GM21529 (cell line): ENCODE results near the gene BTG1.

Source experiments
- ATAC-seq: cut with Tn5 transposase; IDR thresholded peaks from one replicate; pipeline ENCODE4 v1.9.1; 2021; ENCODE audit not compliant: unreplicated experiment

The BTG1 gene, protein sequence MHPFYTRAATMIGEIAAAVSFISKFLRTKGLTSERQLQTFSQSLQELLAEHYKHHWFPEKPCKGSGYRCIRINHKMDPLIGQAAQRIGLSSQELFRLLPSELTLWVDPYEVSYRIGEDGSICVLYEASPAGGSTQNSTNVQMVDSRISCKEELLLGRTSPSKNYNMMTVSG

DNA sequence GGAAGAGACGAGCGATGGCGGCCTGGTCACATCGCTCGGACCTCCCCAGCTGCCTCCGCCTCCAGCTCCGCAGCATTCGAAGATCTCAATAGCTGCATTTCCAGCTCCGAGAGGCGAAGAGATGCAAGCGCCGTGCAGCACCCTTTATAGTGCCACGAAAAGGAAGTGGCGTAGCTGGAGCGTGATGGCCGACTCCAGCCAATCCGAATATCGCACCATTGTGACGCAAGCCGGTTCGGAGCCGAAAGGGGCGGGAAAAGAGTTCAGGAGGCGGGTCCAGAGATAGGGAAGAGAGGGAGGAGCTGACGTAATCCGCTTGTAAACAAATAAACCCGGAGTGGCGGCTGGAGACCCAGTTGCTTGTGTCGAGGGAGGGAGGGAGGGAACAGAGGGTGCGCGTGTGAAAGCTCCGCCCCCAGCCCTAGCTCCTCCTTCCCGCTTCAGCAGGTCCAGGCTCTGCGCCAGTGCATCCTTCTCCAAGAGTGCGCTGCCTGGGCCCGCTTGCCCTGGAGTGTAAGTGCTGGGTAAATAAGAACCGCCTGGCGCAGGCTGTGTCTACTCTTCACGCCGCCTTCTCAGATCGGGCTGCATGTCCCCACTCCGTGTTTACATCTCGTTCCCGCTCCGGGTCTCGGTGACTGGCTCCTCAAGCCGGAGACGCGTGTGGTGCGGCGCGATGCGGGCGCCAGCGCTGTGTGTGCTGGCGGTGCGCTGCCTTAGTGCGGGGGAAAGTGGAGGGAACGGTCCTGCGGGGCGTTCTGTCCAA is at the start of gene BTG1:
Gene BTG1, minus strand, starts transcription at position 116 of the 766 bp plus-strand sequence. CDS start 311 bp downstream, outside the sequence.
- ATAC-seq: peak; percentile 68

DNA sequence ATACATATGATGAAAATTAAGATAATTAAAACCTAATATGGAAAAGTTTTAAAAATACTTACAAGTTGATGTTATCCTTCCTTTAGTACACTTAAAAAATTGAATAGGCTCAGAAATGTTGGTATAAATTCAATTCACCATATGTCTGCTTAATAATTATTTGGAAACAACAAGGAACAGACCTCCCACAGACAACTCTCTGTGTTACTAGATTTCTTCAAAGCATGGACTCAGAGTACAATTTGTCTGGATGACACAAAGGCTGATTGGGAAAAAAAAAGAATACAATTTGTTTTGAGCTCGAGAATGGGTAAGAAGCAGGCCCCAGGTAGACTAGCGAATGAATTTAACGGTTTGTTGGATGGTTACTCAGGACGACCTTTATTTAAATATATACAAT is 48.9 kb upstream of the BTG1 start:
- ATAC-seq: no peak

DNA sequence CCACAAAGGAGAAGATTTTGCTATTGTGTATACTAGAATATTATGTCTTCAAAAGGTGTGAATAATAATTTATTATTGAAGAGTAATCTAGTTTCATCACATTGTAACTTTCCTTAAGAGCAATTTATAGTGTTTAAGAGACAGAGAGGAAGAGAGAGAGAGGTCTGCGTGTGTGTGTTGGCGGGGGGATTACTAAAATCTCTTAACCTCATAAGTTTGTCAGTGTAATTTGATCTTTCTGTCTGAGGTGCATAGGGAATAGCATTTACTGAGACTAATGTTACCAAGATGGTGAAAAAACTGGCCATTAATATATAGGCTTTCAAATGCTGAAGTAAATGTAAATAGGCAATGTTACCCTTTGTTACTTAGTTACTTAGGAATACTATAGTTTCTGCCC is 48.2 kb upstream of the BTG1 start:
- no peak for ATAC-seq

DNA sequence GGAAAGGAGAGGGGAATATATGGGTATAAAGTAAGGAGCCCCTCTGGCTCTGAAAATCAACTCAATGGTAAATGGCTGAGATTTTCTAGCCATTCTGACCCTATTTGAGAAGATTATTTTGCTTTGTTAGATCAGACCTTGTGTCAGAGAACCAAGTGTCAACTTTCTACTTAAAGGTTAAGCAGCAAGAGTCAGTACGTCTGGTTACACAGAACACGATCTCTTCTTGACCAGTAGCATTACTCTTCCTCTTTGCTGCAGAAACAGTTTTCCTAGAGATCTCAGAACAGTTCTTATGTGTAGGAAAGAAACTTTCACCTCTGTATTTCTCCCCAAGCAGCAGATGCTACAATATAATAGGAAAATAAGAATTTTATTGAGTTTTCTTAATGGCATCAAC is 47.4 kb upstream of the BTG1 start:
- no peak for ATAC-seq

DNA sequence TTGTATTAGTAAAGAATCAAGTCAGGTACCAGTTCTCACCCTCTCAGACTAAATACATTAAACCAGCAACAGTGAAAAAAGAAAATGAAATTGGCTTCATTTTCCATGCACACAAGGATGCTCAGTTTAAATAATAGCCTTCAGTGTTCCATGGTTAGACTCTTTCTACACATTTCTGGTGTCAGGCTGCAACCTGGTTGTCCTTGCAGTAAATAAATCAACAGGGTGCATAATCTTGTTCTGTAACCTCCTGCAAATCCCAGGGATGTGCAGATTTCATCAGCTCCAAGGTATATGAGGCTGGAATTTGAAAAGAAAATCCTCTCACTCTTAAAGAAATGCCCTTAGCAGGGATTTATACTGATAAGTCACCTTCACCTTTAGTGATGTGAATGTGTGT is 46.7 kb upstream of the BTG1 start:
- no peak for ATAC-seq

DNA sequence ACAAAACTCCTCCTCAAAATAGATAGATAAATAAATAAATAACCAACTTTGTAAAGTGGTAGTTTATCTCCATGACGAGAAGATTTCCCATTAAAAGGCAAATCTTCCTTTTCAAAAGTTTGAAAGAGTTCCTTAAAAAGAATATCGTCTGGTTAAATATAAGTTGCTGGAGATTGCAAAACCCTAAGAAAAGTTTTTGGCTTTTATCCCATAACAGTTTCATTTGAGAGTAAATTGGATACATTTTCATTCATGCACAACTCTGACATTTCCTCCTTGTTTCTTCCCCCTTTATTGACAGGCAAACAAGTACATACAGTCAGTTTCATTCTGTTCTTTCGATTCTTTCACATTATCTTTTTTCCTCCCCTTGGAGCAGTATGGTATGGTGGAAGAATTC is 45.4 kb upstream of the BTG1 start:
- ATAC-seq: no peak

DNA sequence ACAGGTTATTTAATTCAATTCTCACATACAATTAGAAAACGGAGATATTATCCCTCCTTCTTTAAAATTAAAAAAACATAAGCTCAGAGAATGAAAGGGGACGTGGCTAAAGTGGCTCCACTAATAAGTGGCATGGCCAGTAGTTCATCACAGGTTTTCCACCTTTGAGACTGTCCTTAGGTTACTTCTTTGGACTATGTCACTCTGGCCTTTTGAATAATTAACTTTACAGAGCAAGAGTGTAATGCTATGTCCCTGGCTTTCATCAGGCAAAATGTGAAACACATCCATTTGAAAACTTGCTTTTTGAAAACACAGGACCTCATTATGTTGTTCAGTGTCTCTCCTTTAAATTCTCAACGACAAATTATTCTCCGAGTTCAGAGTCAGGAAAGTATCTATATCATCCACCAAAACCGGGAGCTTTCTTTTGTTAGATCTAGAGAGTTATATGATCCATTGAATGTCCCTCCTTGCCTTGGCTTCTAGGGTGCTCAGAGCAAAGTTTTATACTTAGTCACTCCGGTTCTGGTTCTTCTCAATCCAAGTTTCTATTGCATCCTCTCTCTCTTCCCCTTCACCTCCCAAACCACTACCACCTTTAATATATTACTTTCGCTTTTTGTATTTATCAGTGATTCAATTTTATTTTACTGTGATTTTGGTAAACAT is 43.0 kb upstream of the BTG1 start:
- no peak for ATAC-seq

DNA sequence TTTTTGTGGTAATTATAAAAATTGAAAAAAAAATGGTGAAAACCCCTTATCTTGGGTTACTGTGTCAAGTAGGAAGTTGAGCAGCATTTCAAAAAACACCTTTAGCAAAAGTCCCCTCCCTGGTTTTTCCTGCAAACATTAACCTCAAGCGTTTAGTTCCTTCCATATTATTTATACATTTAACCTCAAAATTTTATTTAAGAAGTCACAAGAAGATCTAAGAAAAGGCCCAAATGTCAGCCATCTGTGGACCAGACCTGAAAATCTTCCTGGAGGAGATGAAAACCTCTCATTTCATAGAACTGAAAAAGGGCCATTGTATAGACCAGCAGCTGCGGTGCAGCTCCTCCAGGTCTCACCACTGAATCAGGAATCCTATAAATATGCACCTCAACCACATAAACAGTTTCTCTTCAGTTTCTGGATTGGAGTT is 40.4 kb upstream of the BTG1 start:
- peak; percentile 40 for ATAC-seq

DNA sequence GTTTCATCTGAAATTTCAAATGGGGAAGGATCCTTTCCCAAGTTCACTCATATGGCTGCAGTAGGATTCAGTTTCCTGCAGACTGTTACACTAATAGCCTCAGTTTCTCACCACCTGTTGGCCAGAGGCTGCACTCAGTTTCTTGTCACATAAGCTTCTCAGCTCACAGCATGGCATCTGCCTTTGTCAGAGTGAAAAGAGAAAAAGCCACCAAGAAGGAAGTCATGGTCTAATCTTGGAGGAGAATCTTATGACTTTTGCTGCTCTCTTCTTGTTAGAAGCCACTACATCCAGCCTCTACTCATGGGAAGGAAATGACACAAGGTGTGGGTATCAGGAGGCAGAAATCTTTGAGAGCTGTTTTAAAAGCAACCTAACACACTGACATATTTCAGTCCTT is 39.4 kb upstream of the BTG1 start:
- peak; percentile 77 for ATAC-seq

DNA sequence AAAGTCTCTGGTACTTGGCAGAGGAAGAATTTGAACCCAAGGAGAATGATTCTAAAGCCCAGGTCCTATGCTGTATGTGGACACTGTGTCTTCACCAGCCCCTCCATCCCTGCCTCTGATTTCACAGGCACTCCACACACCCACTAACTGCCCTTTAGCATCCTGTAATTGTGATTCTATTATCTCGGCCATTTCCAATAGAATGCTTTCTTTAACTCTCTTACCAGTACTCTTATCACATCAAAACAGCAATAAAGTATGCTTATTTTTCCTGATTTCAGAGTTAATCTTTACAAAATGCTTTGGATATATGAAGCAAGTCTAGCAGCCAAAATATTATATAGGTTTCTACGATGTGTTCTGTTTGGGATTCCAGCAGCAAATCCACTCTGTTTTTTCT is 37.9 kb upstream of the BTG1 start:
- ATAC-seq: no peak

DNA sequence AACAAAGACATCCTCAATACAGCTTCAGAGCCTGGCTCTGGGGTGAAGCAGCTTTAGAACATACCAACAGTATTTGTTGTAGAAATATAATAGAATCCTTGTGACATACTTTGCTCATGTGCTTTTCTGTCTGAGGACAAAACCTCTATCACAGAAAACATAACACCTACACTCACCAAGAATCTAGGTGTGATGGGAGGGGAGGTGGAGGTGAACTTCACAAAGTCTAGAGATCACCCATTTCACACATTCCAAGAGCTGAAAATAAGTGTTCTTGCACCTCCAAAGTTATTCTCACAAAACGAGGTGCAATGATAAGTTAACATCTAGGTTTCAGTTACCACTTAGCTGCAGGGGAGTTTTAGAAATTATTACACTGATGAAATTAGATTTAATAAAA is 32.7 kb upstream of the BTG1 start:
- ATAC-seq: no peak

DNA sequence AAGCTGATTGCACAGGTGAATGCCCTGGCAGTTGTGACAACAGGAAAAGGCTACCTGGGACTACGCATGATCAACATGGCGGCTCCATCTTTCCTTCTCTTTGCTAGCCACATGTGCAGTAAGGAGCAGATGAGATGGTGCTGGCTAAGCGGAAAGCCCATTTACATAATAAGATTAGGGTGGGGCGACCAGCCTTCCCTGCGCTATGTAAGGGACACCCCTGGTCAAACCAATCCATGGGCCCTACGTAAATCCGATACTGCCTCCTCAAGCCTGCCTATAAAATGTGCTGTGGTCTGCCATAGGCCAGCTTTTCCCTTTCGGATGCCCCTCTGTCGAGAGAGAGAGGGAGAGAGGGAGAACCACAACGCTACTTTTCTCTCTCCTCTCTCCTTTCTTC is 31.0 kb upstream of the BTG1 start:
- ATAC-seq: no peak

DNA sequence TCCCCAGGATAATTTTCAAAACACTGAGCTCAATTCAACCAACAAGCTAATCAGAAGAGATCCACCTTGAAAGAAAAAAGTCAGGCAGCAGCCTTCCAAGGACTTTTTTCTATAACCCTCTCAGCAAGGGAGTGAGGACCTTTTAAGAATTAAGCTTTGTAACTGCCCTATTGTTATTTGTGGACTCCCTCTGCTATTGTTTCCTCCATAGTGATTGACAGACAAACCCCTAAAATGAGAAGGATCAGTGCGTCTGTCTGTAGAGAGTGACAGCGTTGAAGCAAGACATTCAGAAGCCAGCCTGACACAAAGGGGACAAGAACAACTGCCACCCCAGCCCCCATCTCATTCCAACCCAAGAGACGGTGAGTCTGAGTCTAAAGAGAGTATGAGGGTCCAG is 30.3 kb upstream of the BTG1 start:
- no peak for ATAC-seq

DNA sequence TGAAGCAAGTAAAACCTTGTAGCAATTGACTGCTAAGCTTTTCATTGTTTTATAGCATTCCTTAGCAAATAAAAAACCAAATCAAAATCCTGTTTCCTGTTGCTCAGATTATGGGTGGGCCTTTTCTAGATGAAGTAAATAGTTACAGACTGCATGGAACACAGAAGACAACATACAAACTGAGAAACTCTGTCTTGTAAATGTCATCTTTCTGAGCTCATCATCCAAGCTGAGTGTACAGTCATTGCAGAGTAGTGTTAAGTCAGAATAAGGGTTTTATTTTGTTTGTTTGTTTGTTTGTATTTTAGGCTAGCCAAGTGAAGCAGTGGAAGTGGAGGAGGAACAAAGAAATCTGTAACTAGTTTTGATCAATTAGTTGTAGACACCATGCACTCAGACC is 24.4 kb upstream of the BTG1 start:
- no peak for ATAC-seq

DNA sequence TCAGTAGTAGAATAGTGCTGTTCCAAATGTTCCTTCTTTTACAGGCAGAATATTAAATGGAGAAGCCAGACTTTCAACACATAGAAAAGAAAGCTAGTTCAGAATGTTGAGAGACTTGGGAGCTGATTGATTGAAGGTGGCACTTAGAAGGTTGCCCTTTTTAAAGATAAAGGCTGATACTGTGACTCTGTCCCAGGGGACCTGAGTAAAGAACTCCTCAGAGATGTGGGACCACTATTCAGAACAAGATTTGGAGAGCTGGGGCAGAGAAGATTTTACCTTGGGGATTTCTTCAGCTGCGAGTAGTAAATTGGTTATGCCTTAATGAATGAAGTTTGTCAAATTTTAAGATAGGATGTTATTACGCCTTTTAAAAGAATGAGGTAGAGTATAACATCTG is 21.4 kb upstream of the BTG1 start:
- no peak for ATAC-seq

DNA sequence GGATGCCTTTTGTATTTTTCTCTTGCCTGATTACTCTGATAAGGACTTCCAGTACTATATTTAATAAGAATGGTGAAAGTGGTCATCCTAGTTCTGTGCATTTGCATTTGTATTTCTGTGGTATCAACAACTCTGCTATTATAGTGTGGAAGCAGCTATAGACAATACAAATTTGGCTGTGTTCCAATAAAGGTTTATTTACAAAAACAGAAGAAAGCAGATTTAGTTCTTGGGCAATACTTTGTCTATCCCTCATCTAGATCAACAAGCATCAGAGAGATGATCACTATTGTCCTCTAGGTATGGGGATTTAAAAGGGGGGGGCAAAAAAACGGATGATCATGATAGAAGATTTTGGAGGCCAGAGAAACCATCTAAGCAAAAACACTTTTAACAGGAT is 19.1 kb upstream of the BTG1 start:
- no peak for ATAC-seq

DNA sequence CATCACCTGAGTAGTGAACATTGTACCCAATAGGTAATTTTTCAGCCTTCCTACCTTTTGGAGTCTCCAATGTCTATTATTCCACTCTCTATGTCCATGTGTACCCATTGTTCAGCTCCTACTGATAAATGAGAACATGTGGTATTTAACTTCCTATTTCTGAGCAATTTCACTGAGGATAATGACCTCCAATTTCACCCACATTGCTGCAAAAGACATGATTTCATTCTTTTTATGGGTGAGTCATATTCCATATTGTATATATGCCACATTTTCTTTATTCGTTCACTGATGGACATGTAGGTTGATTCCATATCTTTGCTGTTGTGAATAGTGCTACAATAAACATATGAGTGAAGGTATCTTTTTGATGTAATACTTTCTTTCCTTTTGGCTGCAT is 16.4 kb upstream of the BTG1 start:
- ATAC-seq: no peak

DNA sequence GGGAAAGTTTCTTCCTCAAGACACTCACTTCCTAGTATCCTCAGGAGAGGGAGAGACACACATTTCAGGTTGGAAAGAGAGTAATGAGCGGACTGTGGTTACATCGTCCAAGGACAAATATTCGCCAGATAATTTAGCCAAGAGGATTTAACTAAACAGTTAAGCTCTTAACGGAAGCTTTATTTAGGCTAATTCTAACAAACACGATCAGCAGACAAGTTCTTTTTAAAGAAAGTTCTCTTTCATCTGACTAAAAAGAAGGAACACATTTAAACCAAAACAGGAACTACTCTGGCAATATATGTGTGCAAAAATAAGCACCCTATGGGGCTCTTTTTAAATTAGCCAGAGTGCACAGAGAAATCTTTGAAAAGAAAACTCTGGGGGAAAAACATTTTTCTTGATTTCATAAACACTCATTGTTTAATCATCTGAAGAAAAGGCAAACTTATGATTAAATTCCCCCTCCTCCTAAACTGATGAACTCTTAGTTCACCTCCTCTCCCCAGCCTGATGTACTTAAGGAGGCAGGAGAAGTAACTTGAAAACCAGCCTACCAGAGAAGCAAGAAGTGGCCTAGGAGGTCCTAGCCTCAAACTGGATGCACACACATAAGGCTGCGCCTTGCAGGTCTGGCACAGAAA is 13.3 kb upstream of the BTG1 start:
- ATAC-seq: peak; percentile 59

DNA sequence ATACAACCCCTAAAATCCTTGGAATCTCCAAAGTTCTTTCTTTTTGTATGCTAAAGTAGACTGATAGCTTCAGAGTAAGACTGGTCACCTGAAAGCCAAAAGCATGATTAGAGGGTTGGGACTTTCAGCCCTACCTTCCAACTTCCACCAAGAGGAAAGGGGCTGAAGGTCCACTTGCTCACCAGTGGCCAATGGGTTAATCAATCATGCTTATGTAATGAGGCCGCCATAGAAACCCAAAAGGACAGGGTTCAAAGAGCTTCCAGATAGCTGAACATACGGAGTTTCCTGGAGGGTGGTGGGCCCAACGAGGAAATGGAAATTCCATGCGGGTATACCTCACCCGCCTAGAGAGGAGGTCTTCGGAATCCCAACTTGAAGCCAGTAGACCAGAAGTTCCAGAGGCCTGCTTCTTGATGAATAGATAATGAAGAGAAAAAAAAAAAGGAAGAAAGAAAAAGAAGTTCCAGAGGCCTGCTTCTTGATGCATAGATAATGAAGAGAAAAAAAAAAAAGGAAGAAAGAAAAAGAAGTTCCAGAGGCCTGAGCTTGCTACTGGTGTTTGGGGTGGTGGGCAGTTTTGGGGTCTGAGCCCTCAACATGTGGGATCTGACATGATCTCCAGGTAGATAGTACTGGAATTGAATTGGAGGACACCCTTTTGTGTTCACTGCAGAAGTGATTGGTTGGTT is 11.2 kb upstream of the BTG1 start:
- ATAC-seq: no peak

DNA sequence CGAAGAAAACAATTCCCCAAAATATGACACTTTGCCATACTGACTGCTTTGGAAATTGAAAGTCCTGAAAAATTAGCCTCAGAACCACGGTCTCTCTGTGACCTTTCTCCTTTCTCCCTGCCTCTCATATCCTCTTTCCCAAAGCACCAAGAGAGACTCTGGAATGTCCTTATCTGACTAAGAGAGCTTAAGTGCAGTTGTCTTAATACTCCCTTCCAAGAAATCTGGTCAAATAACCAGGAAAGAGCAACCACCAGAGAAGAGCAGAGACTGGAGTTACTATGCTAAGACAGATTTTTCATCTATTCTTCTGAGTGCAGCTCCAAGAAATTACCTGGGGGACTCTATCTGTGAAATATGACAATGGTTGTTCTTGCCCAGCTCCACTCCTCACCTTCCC is 10.5 kb upstream of the BTG1 start:
- no peak for ATAC-seq

DNA sequence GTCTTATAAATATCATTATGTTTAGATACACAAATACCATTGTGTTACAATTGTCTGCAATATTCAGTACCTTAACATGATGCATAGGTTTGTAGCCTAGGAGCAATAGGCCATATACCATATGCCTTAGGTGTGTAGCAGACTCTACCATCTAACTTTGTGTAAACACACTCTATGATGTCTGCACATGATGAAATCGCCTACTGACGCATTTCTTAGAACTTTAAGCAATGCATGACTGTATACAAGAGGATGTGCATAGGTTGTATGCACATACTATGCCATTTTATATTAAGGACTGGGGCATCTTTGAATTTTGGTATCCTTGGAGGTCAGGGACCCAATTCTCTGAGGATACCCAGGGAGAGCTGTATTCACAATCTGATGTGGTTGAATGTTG is 10.1 kb upstream of the BTG1 start:
- ATAC-seq: no peak
